ENCODE data around the gene PDGFA.

GRCh38 chr7:485188-486081 lies 34.2 kb downstream of the PDGFA start:
- TF ChIP-seq POLR2AphosphoS5 (IDR thresholded peaks at IDR 0.05; ENCODE audit: borderline replicate concordance, low read depth, low read length) (no peak), EZH2 (IDR thresholded peaks at IDR 0.05) (no peak)

All from SK-N-MC (cell line).